Activated naive CD8-positive, alpha-beta T cell (primary cell): ENCODE data around the gene OTUD5.
"Not testable (repeated sequence)": the region's sequence is repeated elsewhere in the genome, so short reads cannot be mapped to it uniquely, and the experiment has no call there.

ENCODE experiments used
- H3K27ac Mint-ChIP-seq: one replicate; pipeline ENCODE4 v1.8.0; 2021; ENCODE audit warnings: mixed read lengths
- H3K27me3 Mint-ChIP-seq: one replicate; pipeline ENCODE4 v1.8.0; 2021; ENCODE audit warnings: mixed read lengths
- H3K36me3 Mint-ChIP-seq: one replicate; pipeline ENCODE4 v1.8.0; 2021; ENCODE audit warnings: mixed read lengths
- H3K4me1 Mint-ChIP-seq: one replicate; pipeline ENCODE4 v1.8.0; 2021; ENCODE audit warnings: low read depth, mixed read lengths
- H3K4me3 Mint-ChIP-seq: one replicate; pipeline ENCODE4 v1.8.0; 2021; ENCODE audit warnings: mild to moderate bottlenecking, mixed read lengths
- H3K9me3 Mint-ChIP-seq: one replicate; pipeline ENCODE4 v1.8.0; 2021; ENCODE audit warnings: low read depth, mixed read lengths

OTUD5 gene

GRCh38 chrX:48897157-48897624 is 60.2 kb downstream of the OTUD5 start:
- Mint-ChIP-seq H3K4me3 (peak overlapping the region; percentile 95), H3K27me3 (no peaks in the 10 kb centered on the region), H3K9me3 (no peaks in the 10 kb centered on the region), H3K36me3 (no peaks in the 10 kb centered on the region), H3K4me1 (peaks cover 28% of the 10 kb centered on the region), H3K27ac (peak overlapping the region; percentile 99)

GRCh38 chrX:48896611-48897011 is 60.8 kb downstream of the OTUD5 start:
- no peaks in the 10 kb centered on the region for H3K9me3 Mint-ChIP-seq
- H3K4me3 Mint-ChIP-seq, result peak overlapping the region; percentile 95
- no peaks in the 10 kb centered on the region for H3K27me3 Mint-ChIP-seq
- peaks cover 32% of the 10 kb centered on the region for H3K4me1 Mint-ChIP-seq
- H3K27ac Mint-ChIP-seq, result peak overlapping the region; percentile 99
- no peaks in the 10 kb centered on the region for H3K36me3 Mint-ChIP-seq

- H3K4me1 Mint-ChIP-seq, result peaks cover 38% of the 10 kb centered on the region
- H3K9me3 Mint-ChIP-seq, result no peaks in the 10 kb centered on the region
- H3K4me3 Mint-ChIP-seq, result no peak overlapping the region
- no peaks in the 10 kb centered on the region for H3K27me3 Mint-ChIP-seq
- H3K27ac Mint-ChIP-seq, result no peak overlapping the region
- no peaks in the 10 kb centered on the region for H3K36me3 Mint-ChIP-seq
Measured at GRCh38 chrX:48894891-48895290, 62.5 kb downstream of the OTUD5 start.

- H3K27me3 Mint-ChIP-seq, result no peaks in the 10 kb centered on the region
Measured at GRCh38 chrX:48893556-48894348, 63.7 kb downstream of the OTUD5 start.

GRCh38 chrX:48892896-48893295 is 64.5 kb downstream of the OTUD5 start:
- Mint-ChIP-seq H3K4me3 (no peak overlapping the region), H3K36me3 (no peaks in the 10 kb centered on the region), H3K4me1 (peaks cover 31% of the 10 kb centered on the region), H3K27me3 (no peaks in the 10 kb centered on the region), H3K27ac (no peak overlapping the region), H3K9me3 (no peaks in the 10 kb centered on the region)

More at GRCh38 chrX:48893556-48894348, 63.7 kb downstream of the OTUD5 start:
- H3K27ac Mint-ChIP-seq, result peak overlapping the region; percentile 34
- H3K9me3 Mint-ChIP-seq, result no peaks in the 10 kb centered on the region
- H3K4me1 Mint-ChIP-seq, result peaks cover 33% of the 10 kb centered on the region
- no peaks in the 10 kb centered on the region for H3K36me3 Mint-ChIP-seq
- no peak overlapping the region for H3K4me3 Mint-ChIP-seq

- no peaks in the 10 kb centered on the region for H3K9me3 Mint-ChIP-seq
- H3K4me1 Mint-ChIP-seq, result peaks cover 25% of the 10 kb centered on the region
- H3K4me3 Mint-ChIP-seq, result peak overlapping the region; percentile 78
- H3K27me3 Mint-ChIP-seq, result no peaks in the 10 kb centered on the region
- peak overlapping the region; percentile 28 for H3K27ac Mint-ChIP-seq
- no peaks in the 10 kb centered on the region for H3K36me3 Mint-ChIP-seq
Measured at GRCh38 chrX:48891402-48892288, 65.8 kb downstream of the OTUD5 start.

- H3K36me3 Mint-ChIP-seq, result no peaks in the 10 kb centered on the region
- H3K27me3 Mint-ChIP-seq, result no peaks in the 10 kb centered on the region
- H3K4me3 Mint-ChIP-seq, result peak overlapping the region; percentile 92
- H3K4me1 Mint-ChIP-seq, result peaks cover 19% of the 10 kb centered on the region
- no peaks in the 10 kb centered on the region for H3K9me3 Mint-ChIP-seq
- peak overlapping the region; percentile 77 for H3K27ac Mint-ChIP-seq
Measured at GRCh38 chrX:48890934-48891401, 66.4 kb downstream of the OTUD5 start.

- Mint-ChIP-seq H3K4me1 (peaks cover 18% of the 10 kb centered on the region), H3K9me3 (no peaks in the 10 kb centered on the region)
Measured at GRCh38 chrX:48890296-48890925, 67.0 kb downstream of the OTUD5 start.

GRCh38 chrX:48886586-48886985 is 70.8 kb downstream of the OTUD5 start:
- H3K4me3 Mint-ChIP-seq, H3K27me3 Mint-ChIP-seq, H3K36me3 Mint-ChIP-seq, H3K4me1 Mint-ChIP-seq, H3K27ac Mint-ChIP-seq, H3K9me3 Mint-ChIP-seq: not testable (repeated sequence)

More at GRCh38 chrX:48890296-48890925, 67.0 kb downstream of the OTUD5 start:
- no peaks in the 10 kb centered on the region for H3K27me3 Mint-ChIP-seq
- H3K36me3 Mint-ChIP-seq, result no peaks in the 10 kb centered on the region
- H3K4me3 Mint-ChIP-seq, result peak overlapping the region; percentile 92
- peak overlapping the region; percentile 77 for H3K27ac Mint-ChIP-seq

- Mint-ChIP-seq H3K4me3 (no peak overlapping the region), H3K27ac (no peak overlapping the region), H3K36me3 (no peaks in the 10 kb centered on the region), H3K9me3 (no peaks in the 10 kb centered on the region), H3K27me3 (no peaks in the 10 kb centered on the region), H3K4me1 (no peaks in the 10 kb centered on the region)
Measured at GRCh38 chrX:48883729-48884128, 73.7 kb downstream of the OTUD5 start.

GRCh38 chrX:48876944-48877343 is 80.5 kb downstream of the OTUD5 start:
- not testable (repeated sequence) for H3K27ac Mint-ChIP-seq, H3K27me3 Mint-ChIP-seq, H3K36me3 Mint-ChIP-seq, H3K4me3 Mint-ChIP-seq, H3K9me3 Mint-ChIP-seq, H3K4me1 Mint-ChIP-seq
